Measurements from ENCODE around the gene LCN6. TPM values are rescaled to one million over a fixed set of nuclear protein-coding genes. Genes with fewer than 3 reads are reported as not detected.
"Not testable (repeated sequence)": the region's sequence is repeated elsewhere in the genome, so short reads cannot be mapped to it uniquely, and the experiment has no call there.

LCN6 gene
- total RNA-seq, 1 donor from 2014 or later, result not detected

- DNase-seq (ENCODE audit: low spot score), result no peak
- peak; percentile 4 for ATAC-seq
These were observed 35.4 kb downstream of the LCN6 start for GRCh38 chr9:136712690-136713544.

GRCh38 chr9:136711751-136712689, 36.3 kb downstream of the LCN6 start, which contains the start of gene DIPK1B:
Gene DIPK1B, plus strand, starts transcription at chr9:136712572. Its CDS starts 94 bp downstream, at chr9:136712666.
- DNase-seq (ENCODE audit: low spot score) (no peak), ATAC-seq (peak; percentile 24)

GRCh38 chr9:136711219-136711648, 37.1 kb downstream of the LCN6 start:
- not testable (repeated sequence) for DNase-seq (ENCODE audit: low spot score); ATAC-seq

- no peak for ATAC-seq
These were observed 37.8 kb downstream of the LCN6 start for GRCh38 chr9:136710543-136710942.

GRCh38 chr9:136709454-136710109, 38.7 kb downstream of the LCN6 start:
- no peak for DNase-seq (ENCODE audit: low spot score)
- no peak for ATAC-seq

More at GRCh38 chr9:136710543-136710942, 37.8 kb downstream of the LCN6 start:
- DNase-seq (ENCODE audit: low spot score), result no peak

GRCh38 chr9:136707849-136708517, 40.3 kb downstream of the LCN6 start:
- ATAC-seq (no peak), DNase-seq (ENCODE audit: low spot score) (no peak)

GRCh38 chr9:136707011-136707410, 41.3 kb downstream of the LCN6 start:
- ATAC-seq (no peak), DNase-seq (ENCODE audit: low spot score) (no peak)

- no peak for ATAC-seq
- no peak for DNase-seq (ENCODE audit: low spot score)
These were observed 42.8 kb downstream of the LCN6 start for GRCh38 chr9:136705564-136705963.

GRCh38 chr9:136704741-136705140, 43.6 kb downstream of the LCN6 start:
- not testable (repeated sequence) for ATAC-seq; DNase-seq (ENCODE audit: low spot score)

- ATAC-seq (no peak), DNase-seq (ENCODE audit: low spot score) (no peak)
These were observed 45.0 kb downstream of the LCN6 start for GRCh38 chr9:136703276-136703860.

GRCh38 chr9:136701668-136702053, 46.7 kb downstream of the LCN6 start:
- ATAC-seq, result no peak
- DNase-seq (ENCODE audit: low spot score), result no peak

GRCh38 chr9:136700959-136701667, 47.2 kb downstream of the LCN6 start:
- ATAC-seq (no peak), DNase-seq (ENCODE audit: low spot score) (no peak)

GRCh38 chr9:136700304-136700703, 48.0 kb downstream of the LCN6 start:
- ATAC-seq, result no peak
- DNase-seq (ENCODE audit: low spot score), result no peak

GRCh38 chr9:136698635-136699246, 49.6 kb downstream of the LCN6 start:
- no peak for DNase-seq (ENCODE audit: low spot score)

GRCh38 chr9:136697821-136698526, 50.4 kb downstream of the LCN6 start:
- peak; percentile 31 for ATAC-seq
- DNase-seq (ENCODE audit: low spot score), result peak; percentile 66

More at GRCh38 chr9:136698635-136699246, 49.6 kb downstream of the LCN6 start:
- no peak for ATAC-seq

- peak; percentile 85 for DNase-seq (ENCODE audit: low spot score)
- peak; percentile 31 for ATAC-seq
These were observed 51.0 kb downstream of the LCN6 start for GRCh38 chr9:136697146-136697820.

- DNase-seq (ENCODE audit: low spot score), result peak; percentile 46
These were observed 51.8 kb downstream of the LCN6 start for GRCh38 chr9:136696502-136696901.

More at GRCh38 chr9:136696502-136696901, 51.8 kb downstream of the LCN6 start:
- no peak for ATAC-seq

Measured in left lobe of liver (tissue), 2 donors.